K562 (cell line): ENCODE results near the gene SLC7A9. TPM values are rescaled to one million over a fixed set of nuclear protein-coding genes. Genes with fewer than 3 reads are reported as not detected.
A peak's percentile ranks its signal among the peaks of the same experiment; 100 is the strongest.
"Not testable (repeated sequence)": the region's sequence is repeated elsewhere in the genome, so short reads cannot be mapped to it uniquely, and the experiment has no call there.

ENCODE experiments used
- ATAC-seq: fragments of 200-7000 bp; cut with Tn5 transposase; 3 replicates; pipeline ENCODE4 v1.9.1; 2020; ENCODE audit warnings: moderate library complexity
- BruUV-seq: library from RNA; stranded (reverse); fragments of 400-500 nt; replicated peaks from 2 replicates; lab custom pipeline; 2021; lab: Mats Ljungman, UMichigan
- CTCF ChIA-PET: fragments of 300-600 bp; formaldehyde crosslinking; extraction: SDS; loops from one replicate; lab custom pipeline; 2021; ENCODE audit warnings: low intra/inter-chr PET ratio; lab: Yijun Ruan, JAX
- POLR2A ChIA-PET: fragments of 300-600, 350-650 bp; sonication (Branson Sonifier 250); formaldehyde crosslinking; extraction: SDS; loops from one replicate; lab custom pipeline; 2021; ENCODE audit warnings: antibody characterized with exemption, inconsistent platforms; lab: Yijun Ruan, JAX
- DNase-seq, 4 experiments: peaks; one replicate each; pipeline versions ENCODE4 v3.0.0 to v3.0.0-alpha.2; 2011 to 2018; ENCODE audit warnings: low spot score in 3 of 4, mixed read lengths in 3 of 4; ENCODE audit errors: extremely low read depth in 1 of 4
- FAIRE-seq: peaks from 2 replicates; lab custom pipeline; 2011; peaks lifted over from hg19 to GRCh38; lab: Jason Lieb, UNC
- H2AFZ ChIP-seq: 2 replicates; pipeline ENCODE4 v1.6.0; 2011; ENCODE audit warnings: low read depth, low read length, control low read depth, inconsistent platforms
- H3K27ac ChIP-seq: fragments of 200-600 bp; 3 replicates; pipeline ENCODE4 v1.8.0; 2011; ENCODE audit warnings: low read depth, mild to moderate bottlenecking, control low read depth, inconsistent platforms, low read length, moderate library complexity, mixed read lengths; ENCODE audit errors: extremely low read depth
- H3K27me3 ChIP-seq, 2 experiments: fragments of 300-600 bp in 1 of 2; 2 replicates in 1 of 2; 3 replicates in 1 of 2; pipeline versions ENCODE4 v1.6.0 to v1.8.0; 2011; ENCODE audit warnings: inconsistent platforms in 2 of 2, low read length in 2 of 2, mild to moderate bottlenecking in 1 of 2, mixed read lengths in 1 of 2, moderate library complexity in 1 of 2; ENCODE audit not compliant: control insufficient read depth in 2 of 2, insufficient read depth in 2 of 2
- H3K36me3 ChIP-seq: fragments of 300-600 bp; 3 replicates; pipeline ENCODE4 v1.8.0; 2011; ENCODE audit warnings: mild to moderate bottlenecking, low read length, inconsistent platforms; ENCODE audit not compliant: control insufficient read depth, insufficient read depth
- H3K4me1 ChIP-seq, 2 experiments: fragments of 200-600 bp in 1 of 2; replicated peaks in 1 of 2; 2 replicates in 1 of 2; 3 replicates in 1 of 2; pipeline versions ENCODE4 v1.5.1 to v1.8.0; 2011; ENCODE audit warnings: inconsistent platforms in 2 of 2, low read length in 2 of 2, mild to moderate bottlenecking in 1 of 2, mixed read lengths in 1 of 2, moderate library complexity in 1 of 2; ENCODE audit not compliant: control insufficient read depth in 2 of 2, insufficient read depth in 2 of 2
- H3K4me2 ChIP-seq: 2 replicates; pipeline ENCODE4 v1.6.1; 2011; ENCODE audit warnings: low read length, control low read depth, inconsistent platforms, mixed read lengths; ENCODE audit not compliant: insufficient read depth
- H3K4me3 ChIP-seq: fragments of 200-600 bp; sonication (generic), shearing (Covaris generic); 2 replicates; pipeline ENCODE4 v1.5.1; 2016; ENCODE audit warnings: control low read depth, inconsistent platforms
- H3K79me2 ChIP-seq: fragments of 200-600 bp; 3 replicates; pipeline ENCODE4 v1.8.0; 2011; ENCODE audit warnings: low read length, inconsistent platforms; ENCODE audit not compliant: control insufficient read depth, insufficient read depth
- H3K9ac ChIP-seq, 2 experiments: 2 replicates each; pipeline versions ENCODE4 v1.6.0 to v1.6.1; 2011; ENCODE audit warnings: low read depth in 2 of 2, low read length in 2 of 2, control low read depth in 1 of 2, inconsistent platforms in 1 of 2, mild to moderate bottlenecking in 1 of 2, mixed read lengths in 1 of 2; ENCODE audit not compliant: insufficient read depth in 1 of 2
- H3K9me1 ChIP-seq: one replicate; pipeline ENCODE4 v1.6.0; 2011; ENCODE audit warnings: inconsistent platforms, mild to moderate bottlenecking, low read length, moderate library complexity; ENCODE audit not compliant: control insufficient read depth, insufficient read depth
- H3K9me3 ChIP-seq: replicated peaks from 2 replicates; pipeline ENCODE4 v1.5.1; 2011; ENCODE audit warnings: low read depth, low read length, inconsistent platforms; ENCODE audit not compliant: control insufficient read depth, insufficient read depth
- H4K20me1 ChIP-seq: replicated peaks from 2 replicates; pipeline ENCODE4 v1.6.1; 2011; ENCODE audit warnings: low read length, inconsistent platforms, mixed read lengths; ENCODE audit not compliant: control insufficient read depth, insufficient read depth
- FOSL1 ChIP-seq: fragments of 200-800 bp; sonication (Bioruptor generic); conservative IDR thresholded peaks from 2 replicates; pipeline ENCODE4 v1.6.1; 2016; ENCODE audit warnings: missing genetic modification characterization, missing compliant biosample characterization
- MEIS2 ChIP-seq: fragments of 450-650 bp; IDR thresholded peaks from 2 replicates; pipeline ENCODE4 v1.6.1; 2014; ENCODE audit warnings: mild to moderate bottlenecking; ENCODE audit not compliant: partially characterized antibody
- ZNF121 ChIP-seq: sonication (generic); formaldehyde crosslinking; conservative IDR thresholded peaks from 2 replicates; pipeline ENCODE4 v1.8.0; 2022; ENCODE audit warnings: missing genetic modification reagents
- WGBS: fragments of 100-300 bp; shearing (Covaris generic); methylation state at CpG from one replicate; pipeline ENCODE4 v1.1.6; 2016; ENCODE audit warnings: low coverage, mixed read lengths; ENCODE audit not compliant: insufficient coverage; ENCODE audit errors: missing lambda C conversion rate; 5-methylcytosine and 5-hydroxymethylcytosine counted together
- in situ Hi-C: fragments of 300-500 bp; cut with MboI; formaldehyde crosslinking; loops from 4 replicates; pipeline ENCODE4 v1.15.0; 2018; ENCODE audit warnings: inconsistent platforms, mixed read lengths
- intact Hi-C: fragments of 100-400 bp; cut with micrococcal nuclease; formaldehyde crosslinking; loops from 2 replicates; pipeline ENCODE4 v1.14.2; 2022
- polyA plus RNA-seq, 8 experiments: library from polyadenylated mRNA; depleted of rRNA in 4 of 8; stranded (reverse) in 5 of 8; unstranded in 3 of 8; fragments of >200 nt; fragmentation: Nextera tagmentation in 2 of 8; fragmentation: Illumina TruSeq in 1 of 8; extraction: Ambion mirVana in 2 of 8; extraction: Trizol in 1 of 8; gene quantifications; 2 replicates each; pipeline versions ENCODE4 v1.2.1 to v1.2.3, GENCODE V29; 2011 to 2014; ENCODE audit warnings: inconsistent platforms in 1 of 8, missing spikeins in 1 of 8
- total RNA-seq, 7 experiments: library from RNA; depleted of rRNA in 6 of 7; stranded (reverse); fragments of >200 nt in 6 of 7; fragmentation: Illumina TruSeq in 2 of 7; extraction: Trizol in 2 of 7; gene quantifications; 2 replicates each; pipeline versions ENCODE4 v1.2.1 to v1.2.3, GENCODE V29; 2011 to 2021; ENCODE audit warnings: low replicate concordance in 1 of 7
- TF ChIP-seq, protein P1 (sequence below), 2 experiments: fragments of 450-650 bp in 1 of 2; sonication (generic) in 1 of 2; formaldehyde crosslinking in 1 of 2; IDR thresholded peaks in 1 of 2; conservative IDR thresholded peaks in 1 of 2; 2 replicates each; pipeline versions ENCODE4 v1.6.1 to v1.8.1; 2016 to 2023; ENCODE audit warnings: mild to moderate bottlenecking in 2 of 2, moderate library complexity in 2 of 2, inconsistent platforms in 1 of 2, missing genetic modification reagents in 1 of 2
- TF ChIP-seq, protein P2 (sequence below), 2 experiments: IDR thresholded peaks in 1 of 2; conservative IDR thresholded peaks in 1 of 2; 2 replicates each; pipeline ENCODE4 v1.6.1; 2016; ENCODE audit warnings: low read depth in 2 of 2, mild to moderate bottlenecking in 1 of 2, missing compliant biosample characterization in 1 of 2, missing genetic modification characterization in 1 of 2, moderate library complexity in 1 of 2

SLC7A9 gene
- total and polyA plus RNA-seq, 9 of the 15 experiments (the other 6 are each of a cell fraction or from before 2014, with no cell fraction given): not detected

DNA sequence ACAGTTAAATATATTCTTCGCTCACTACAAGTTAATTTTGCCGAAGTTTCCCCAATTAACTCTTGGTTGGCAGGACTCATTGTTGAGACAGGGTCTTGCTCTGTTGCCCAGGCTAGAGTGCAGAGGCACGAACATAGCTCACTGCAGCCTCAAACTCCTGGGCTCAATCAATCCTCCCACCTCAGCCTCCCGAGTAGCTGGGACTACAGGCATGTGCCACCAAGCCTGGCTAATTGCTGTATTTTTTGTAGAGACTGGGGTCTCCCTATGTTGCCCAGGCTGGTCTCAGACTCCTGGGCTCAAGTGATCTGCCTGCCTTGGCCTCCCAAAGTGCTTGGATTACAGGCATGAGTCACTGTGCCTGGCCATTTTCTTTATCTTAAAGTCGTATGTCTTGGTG lies 15.7 kb upstream of the SLC7A9 start:
- CTCF ChIA-PET, intact Hi-C loops, H3K36me3 ChIP-seq, H3K9me3 ChIP-seq, BruUV-seq, H3K9me1 ChIP-seq, H3K4me3 ChIP-seq, H3K79me2 ChIP-seq, DNase-seq, H4K20me1 ChIP-seq, ATAC-seq, H3K4me2 ChIP-seq, in situ Hi-C loops, H3K27ac ChIP-seq, H2AFZ ChIP-seq, FAIRE-seq, H3K27me3 ChIP-seq, H3K4me1 ChIP-seq, H3K9ac ChIP-seq: not testable (repeated sequence)
- POLR2A ChIA-PET: interaction anchor here (0.8 to 1.5 kb wide), 2 partner anchors 13 to 67 kb away, joined by 3 to 4 read pairs; no protein-coding TSS in a partner anchor
- WGBS: 12% methylated on average over 5 of the region's 5 CpGs
- peak; percentile 67 for TF ChIP-seq MEIS2
- TF ChIP-seq, protein P1, sequence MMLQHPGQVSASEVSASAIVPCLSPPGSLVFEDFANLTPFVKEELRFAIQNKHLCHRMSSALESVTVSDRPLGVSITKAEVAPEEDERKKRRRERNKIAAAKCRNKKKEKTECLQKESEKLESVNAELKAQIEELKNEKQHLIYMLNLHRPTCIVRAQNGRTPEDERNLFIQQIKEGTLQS (IDR thresholded peaks at IDR 0.05): peak; percentile 39; the same call in 1 of the 2 replicates
- TF ChIP-seq, protein P1 (CRISPR knock-in tag; conservative IDR thresholded peaks at IDR 0.05): not testable (repeated sequence)
- TF ChIP-seq, protein P2, sequence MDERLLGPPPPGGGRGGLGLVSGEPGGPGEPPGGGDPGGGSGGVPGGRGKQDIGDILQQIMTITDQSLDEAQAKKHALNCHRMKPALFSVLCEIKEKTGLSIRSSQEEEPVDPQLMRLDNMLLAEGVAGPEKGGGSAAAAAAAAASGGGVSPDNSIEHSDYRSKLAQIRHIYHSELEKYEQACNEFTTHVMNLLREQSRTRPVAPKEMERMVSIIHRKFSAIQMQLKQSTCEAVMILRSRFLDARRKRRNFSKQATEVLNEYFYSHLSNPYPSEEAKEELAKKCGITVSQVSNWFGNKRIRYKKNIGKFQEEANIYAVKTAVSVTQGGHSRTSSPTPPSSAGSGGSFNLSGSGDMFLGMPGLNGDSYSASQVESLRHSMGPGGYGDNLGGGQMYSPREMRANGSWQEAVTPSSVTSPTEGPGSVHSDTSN (CRISPR knock-in tag; IDR thresholded peaks at IDR 0.05; ENCODE audit: low read depth): not testable (repeated sequence)
- TF ChIP-seq, protein P2 (tag; conservative IDR thresholded peaks at IDR 0.05; ENCODE audit: low read depth): 0 out of 2 replicates have a peak, but pooled peaks have one; percentile 24
- TF ChIP-seq FOSL1 (tag): 0 out of 2 replicates have a peak, but pooled peaks have one; percentile 20
- TF ChIP-seq ZNF121 (CRISPR knock-in tag): peak; percentile 69; the same call in 1 of the 2 replicates
